NB4 (cell line): ENCODE data around the gene CGB3.
"Not testable (repeated sequence)": the region's sequence is repeated elsewhere in the genome, so short reads cannot be mapped to it uniquely, and the experiment has no call there.

Source experiments
- DNase-seq: peaks from one replicate; pipeline ENCODE4 v3.0.0; 2010; ENCODE audit warnings: low read depth
- H3K4me3 ChIP-seq: one replicate; pipeline ENCODE4 v1.5.1; 2011; ENCODE audit warnings: mild to moderate bottlenecking, low read depth, low read length, moderate library complexity
- CTCF ChIP-seq: IDR thresholded peaks from one replicate; pipeline ENCODE4 v1.5.1; 2012; ENCODE audit warnings: low read depth, low read length
- MYC ChIP-seq: IDR thresholded peaks from 2 replicates; pipeline ENCODE4 v1.6.1; 2011; ENCODE audit warnings: low read depth, low read length
- POLR2A ChIP-seq: IDR thresholded peaks from 2 replicates; pipeline ENCODE4 v1.6.1; 2011; ENCODE audit warnings: mild to moderate bottlenecking; ENCODE audit not compliant: insufficient read length; ENCODE audit errors: extremely low read depth
- TF ChIP-seq, protein P1 (sequence below): IDR thresholded peaks from 2 replicates; pipeline ENCODE4 v1.6.1; 2011; ENCODE audit warnings: low read depth, low read length

CGB3 gene

DNA sequence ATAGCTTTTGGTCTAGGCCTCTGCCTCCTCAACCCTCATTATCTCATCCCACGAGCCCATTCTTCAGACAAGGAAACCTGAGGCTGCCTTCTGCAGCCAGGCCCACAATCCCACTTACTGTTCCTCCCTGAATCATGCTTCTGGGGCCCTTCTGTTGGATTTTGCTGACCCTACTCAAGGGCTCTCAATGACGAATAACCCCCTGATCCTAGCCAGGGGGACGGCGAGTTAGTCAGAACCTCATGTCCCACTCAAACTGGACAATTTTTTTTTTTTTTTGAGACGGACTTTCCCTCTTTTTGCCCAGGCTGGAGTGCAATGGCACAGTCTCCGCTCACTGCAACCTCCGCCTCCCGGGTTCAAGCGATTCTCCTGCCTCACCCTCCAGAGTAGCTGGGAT, 2.0 kb downstream of the CGB3 start:
- no peak for DNase-seq
- H3K4me3 ChIP-seq, result no peak overlapping the region
- no peak for TF ChIP-seq POLR2A

- no peak for TF ChIP-seq POLR2A
- TF ChIP-seq MYC, result no peak
- no peak for TF ChIP-seq CTCF
- TF ChIP-seq, protein P1, sequence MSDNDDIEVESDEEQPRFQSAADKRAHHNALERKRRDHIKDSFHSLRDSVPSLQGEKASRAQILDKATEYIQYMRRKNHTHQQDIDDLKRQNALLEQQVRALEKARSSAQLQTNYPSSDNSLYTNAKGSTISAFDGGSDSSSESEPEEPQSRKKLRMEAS, result no peak
- no peak overlapping the region for H3K4me3 ChIP-seq
- DNase-seq, result peak; percentile 47
Observed at GRCh38 chr19:49020931-49021895, 2.9 kb downstream of the CGB3 start.

DNA sequence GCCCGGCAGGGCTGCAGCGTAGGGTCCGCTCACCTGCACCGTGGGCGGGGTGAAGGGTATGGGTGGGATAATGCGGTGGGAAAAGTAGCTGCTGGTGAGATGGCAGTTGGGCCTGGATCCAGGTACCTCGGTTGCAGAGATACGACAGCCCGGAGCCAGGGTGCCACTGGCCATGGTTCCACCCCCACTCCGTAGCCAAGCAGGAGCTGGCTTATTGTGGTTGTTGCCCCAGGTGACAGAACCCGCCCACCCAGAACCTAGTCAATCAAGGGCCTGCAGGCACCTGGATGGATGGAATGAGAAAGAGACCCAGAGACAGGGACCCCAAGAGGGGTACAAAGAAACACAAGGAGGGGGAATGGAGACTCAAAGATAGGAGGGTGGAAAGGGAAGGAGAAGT, 3.8 kb downstream of the CGB3 start:
- DNase-seq, result no peak
- TF ChIP-seq CTCF (no peak), POLR2A (no peak), MYC (no peak)
- TF ChIP-seq, protein P1, result no peak
- no peak overlapping the region for H3K4me3 ChIP-seq

GRCh38 chr19:49019242-49019932, 4.7 kb downstream of the CGB3 start:
- TF ChIP-seq POLR2A (no peak), MYC (no peak), CTCF (no peak)
- TF ChIP-seq, protein P1, result no peak
- DNase-seq, result peak; percentile 46
- no peak overlapping the region for H3K4me3 ChIP-seq

- DNase-seq, H3K4me3 ChIP-seq: not testable (repeated sequence)
Observed at GRCh38 chr19:49018388-49019241, 5.5 kb downstream of the CGB3 start.

DNA sequence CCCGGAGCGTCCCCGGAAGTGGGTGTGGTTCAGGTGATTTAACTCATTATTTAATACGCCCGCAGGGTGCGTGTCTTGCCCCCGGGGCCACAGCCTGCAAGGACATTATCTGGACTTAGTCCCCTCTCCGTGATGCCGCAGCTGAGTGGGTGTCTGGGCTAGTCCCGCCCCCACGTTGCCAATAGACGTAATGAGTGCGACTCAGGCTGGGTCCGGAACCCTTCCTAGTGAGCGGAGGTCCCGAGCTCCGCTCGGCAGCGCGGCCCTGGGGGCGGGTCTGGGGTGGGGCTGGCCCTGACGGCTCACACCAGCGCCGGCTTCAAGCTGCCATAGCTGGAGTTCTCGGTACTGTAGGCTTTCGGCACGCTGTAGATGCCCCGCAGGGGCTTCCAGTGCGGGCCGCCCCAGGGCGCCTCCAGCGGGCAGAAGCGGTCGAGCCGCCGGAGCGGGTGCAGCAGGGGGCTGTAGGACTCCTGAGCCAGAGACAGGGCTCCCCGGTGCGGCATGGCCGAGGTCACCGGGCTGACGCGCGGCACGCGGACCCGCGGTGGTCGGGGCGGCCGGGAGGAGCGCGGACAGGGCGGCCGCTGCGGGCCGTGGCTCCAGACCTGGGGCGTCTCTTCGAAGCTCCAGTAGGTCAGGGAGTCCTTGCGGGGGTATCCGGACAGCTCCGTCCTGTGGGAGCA, 6.3 kb downstream of the CGB3 start:
- TF ChIP-seq, protein P1, result no peak
- TF ChIP-seq MYC, result no peak
- no peak for TF ChIP-seq POLR2A
- peak; percentile 45 for TF ChIP-seq CTCF
- DNase-seq, result peak; percentile 81
- H3K4me3 ChIP-seq, result no peak overlapping the region
